Brain microvascular endothelial cell (primary cell): ENCODE results near the gene NDN.

Experiments
- DNase-seq: peaks from one replicate; pipeline ENCODE4 v3.0.0-alpha.2; 2020
- H3K27ac ChIP-seq: fragments of 250-450 bp; sonication (Bioruptor Pico); 2 replicates; pipeline ENCODE4 v1.5.1; 2020; ENCODE audit warnings: mild to moderate bottlenecking, moderate library complexity
- H3K27me3 ChIP-seq: fragments of 250-450 bp; sonication (Bioruptor Pico); replicated peaks from 2 replicates; pipeline ENCODE4 v1.5.1; 2020; ENCODE audit warnings: mild to moderate bottlenecking
- H3K36me3 ChIP-seq: fragments of 250-450 bp; sonication (Bioruptor Pico); replicated peaks from 2 replicates; pipeline ENCODE4 v1.5.1; 2020; ENCODE audit warnings: mild to moderate bottlenecking
- H3K4me3 ChIP-seq: 2 replicates; pipeline ENCODE4 v1.5.1; 2011; ENCODE audit warnings: low read depth, mild to moderate bottlenecking, control low read depth, low read length, moderate library complexity
- in situ Hi-C: cut with HindIII; loops from 2 replicates; pipeline ENCODE4 v1.10.0; 2017; ENCODE audit warnings: low sequenced_read_pairs, low pct_ligation_motif_present
- TF ChIP-seq, protein P1 (sequence below): IDR thresholded peaks from 2 replicates; pipeline ENCODE4 v1.5.1; 2011; ENCODE audit warnings: low read depth, mild to moderate bottlenecking, moderate library complexity, low read length, control low read depth, inconsistent platforms; ENCODE audit errors: missing control alignments

Gene NDN

GRCh38 chr15:23645371-23646164 lies 41.5 kb downstream of the NDN start:
- H3K27me3 ChIP-seq = no peaks in the 10 kb centered on the region
- in situ Hi-C loops = no loop called here
- TF ChIP-seq, protein P1, sequence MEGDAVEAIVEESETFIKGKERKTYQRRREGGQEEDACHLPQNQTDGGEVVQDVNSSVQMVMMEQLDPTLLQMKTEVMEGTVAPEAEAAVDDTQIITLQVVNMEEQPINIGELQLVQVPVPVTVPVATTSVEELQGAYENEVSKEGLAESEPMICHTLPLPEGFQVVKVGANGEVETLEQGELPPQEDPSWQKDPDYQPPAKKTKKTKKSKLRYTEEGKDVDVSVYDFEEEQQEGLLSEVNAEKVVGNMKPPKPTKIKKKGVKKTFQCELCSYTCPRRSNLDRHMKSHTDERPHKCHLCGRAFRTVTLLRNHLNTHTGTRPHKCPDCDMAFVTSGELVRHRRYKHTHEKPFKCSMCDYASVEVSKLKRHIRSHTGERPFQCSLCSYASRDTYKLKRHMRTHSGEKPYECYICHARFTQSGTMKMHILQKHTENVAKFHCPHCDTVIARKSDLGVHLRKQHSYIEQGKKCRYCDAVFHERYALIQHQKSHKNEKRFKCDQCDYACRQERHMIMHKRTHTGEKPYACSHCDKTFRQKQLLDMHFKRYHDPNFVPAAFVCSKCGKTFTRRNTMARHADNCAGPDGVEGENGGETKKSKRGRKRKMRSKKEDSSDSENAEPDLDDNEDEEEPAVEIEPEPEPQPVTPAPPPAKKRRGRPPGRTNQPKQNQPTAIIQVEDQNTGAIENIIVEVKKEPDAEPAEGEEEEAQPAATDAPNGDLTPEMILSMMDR = no peak
- no peak for DNase-seq
- no peak overlapping the region for H3K27ac ChIP-seq
- no peaks in the 10 kb centered on the region for H3K36me3 ChIP-seq
- no peak overlapping the region for H3K4me3 ChIP-seq

- in situ Hi-C loops = no loop called here
- H3K4me3 ChIP-seq = no peak overlapping the region
- no peak overlapping the region for H3K27ac ChIP-seq
- no peaks in the 10 kb centered on the region for H3K27me3 ChIP-seq
- H3K36me3 ChIP-seq = no peaks in the 10 kb centered on the region
- DNase-seq = no peak
- TF ChIP-seq, protein P1 = no peak
Observed at GRCh38 chr15:23644829-23645228, 42.3 kb downstream of the NDN start.

- no peak overlapping the region for H3K4me3 ChIP-seq
Observed at GRCh38 chr15:23642413-23643044, 44.6 kb downstream of the NDN start.

More at GRCh38 chr15:23642413-23643044, 44.6 kb downstream of the NDN start:
- Histone ChIP-seq H3K27ac (no peak overlapping the region), H3K36me3 (no peaks in the 10 kb centered on the region), H3K27me3 (no peaks in the 10 kb centered on the region)
- DNase-seq = peak; percentile 10
- TF ChIP-seq, protein P1 = peak; percentile 70
- in situ Hi-C loops = no loop called here
